SK-N-SH (cell line): Measurements from ENCODE around the gene NSG2. TPM values are rescaled to one million over a fixed set of nuclear protein-coding genes. Genes with fewer than 3 reads are reported as not detected.

Experiments
- CTCF ChIA-PET: fragments of 300-600, 350-600 bp; formaldehyde crosslinking; extraction: SDS; loops from one replicate; lab custom pipeline; 2021; lab: Yijun Ruan, JAX
- POLR2A ChIA-PET: fragments of 350-600 bp; sonication (Branson Sonifier 250); formaldehyde crosslinking; extraction: SDS; loops from one replicate; lab custom pipeline; 2020; ENCODE audit warnings: antibody characterized with exemption, inconsistent platforms; lab: Yijun Ruan, JAX
- DNase-seq: peaks from one replicate; pipeline ENCODE4 v3.0.0; 2012
- H2AFZ ChIP-seq: fragments of 200-600 bp; sonication (generic); 2 replicates; pipeline ENCODE4 v1.8.1; 2016; ENCODE audit warnings: antibody characterized with exemption, mild to moderate bottlenecking, low read depth
- H3F3A ChIP-seq: fragments of 200-600 bp; sonication (generic); replicated peaks from 2 replicates; pipeline ENCODE3; 2016; ENCODE audit warnings: antibody characterized with exemption, mild to moderate bottlenecking; ENCODE audit not compliant: insufficient read depth
- H3K27ac ChIP-seq, 2 experiments: fragments of 200-500 bp in 1 of 2; fragments of 200-600 bp in 1 of 2; sonication (Bioruptor generic) in 1 of 2; sonication (generic), shearing (Covaris generic) in 1 of 2; 2 replicates each; pipeline versions ENCODE4 v1.5.1 to v1.6.1; 2014 to 2016; ENCODE audit warnings: low read depth in 2 of 2, inconsistent platforms in 1 of 2, low read length in 1 of 2, mild to moderate bottlenecking in 1 of 2, mixed read lengths in 1 of 2
- H3K27me3 ChIP-seq: fragments of 200-600 bp; sonication (generic), shearing (Covaris generic); 2 replicates; pipeline ENCODE4 v1.6.1; 2016; ENCODE audit warnings: mixed run types; ENCODE audit not compliant: insufficient read depth
- H3K36me3 ChIP-seq, 2 experiments: fragments of 200-500 bp in 1 of 2; fragments of 200-600 bp in 1 of 2; sonication (Bioruptor generic) in 1 of 2; sonication (generic) in 1 of 2; replicated peaks in 1 of 2; 2 replicates each; pipeline versions ENCODE3 to v1.5.1; 2014 to 2016; ENCODE audit warnings: low read length in 1 of 2, mild to moderate bottlenecking in 1 of 2; ENCODE audit not compliant: insufficient read depth in 2 of 2, control insufficient read depth in 1 of 2
- H3K4me1 ChIP-seq, 2 experiments: fragments of 200-500 bp in 1 of 2; fragments of 200-600 bp in 1 of 2; sonication (Bioruptor generic) in 1 of 2; sonication (generic), shearing (Covaris generic) in 1 of 2; 2 replicates each; pipeline versions ENCODE4 v1.5.1 to v1.6.1; 2014 to 2016; ENCODE audit warnings: low read depth in 1 of 2, low read length in 1 of 2, mixed run types in 1 of 2; ENCODE audit not compliant: insufficient read depth in 2 of 2, control insufficient read depth in 1 of 2
- H3K4me2 ChIP-seq: fragments of 200-600 bp; sonication (generic), shearing (Covaris generic); 2 replicates; pipeline ENCODE4 v1.6.1; 2017; ENCODE audit warnings: mixed run types
- H3K4me3 ChIP-seq, 2 experiments: fragments of 200-500 bp in 1 of 2; fragments of 200-600 bp in 1 of 2; sonication (Bioruptor generic) in 1 of 2; sonication (generic), shearing (Covaris generic) in 1 of 2; 2 replicates each; pipeline versions ENCODE4 v1.5.1 to v1.8.1; 2014 to 2016; ENCODE audit warnings: low read depth in 2 of 2, inconsistent platforms in 1 of 2, low read length in 1 of 2, mild to moderate bottlenecking in 1 of 2, mixed read lengths in 1 of 2, moderate library complexity in 1 of 2
- H3K79me2 ChIP-seq: fragments of 200-600 bp; sonication (generic); 2 replicates; pipeline ENCODE4 v1.8.1; 2017; ENCODE audit warnings: mild to moderate bottlenecking; ENCODE audit not compliant: insufficient read depth
- H3K9ac ChIP-seq: fragments of 200-600 bp; sonication (generic); 2 replicates; pipeline ENCODE4 v1.6.1; 2017; ENCODE audit warnings: mixed run types
- H3K9me2 ChIP-seq: fragments of 200-600 bp; sonication (generic); 2 replicates; pipeline ENCODE4 v1.6.1; 2017; ENCODE audit warnings: mixed run types
- H3K9me3 ChIP-seq: fragments of 200-600 bp; sonication (generic); 2 replicates; pipeline ENCODE4 v1.6.1; 2017; ENCODE audit warnings: mixed run types, mild to moderate bottlenecking, moderate library complexity
- H4K20me1 ChIP-seq: fragments of 200-600 bp; sonication (generic); 2 replicates; pipeline ENCODE4 v1.6.1; 2017; ENCODE audit warnings: mild to moderate bottlenecking, mixed run types; ENCODE audit not compliant: insufficient read depth
- ELF1 ChIP-seq: IDR thresholded peaks from 2 replicates; pipeline ENCODE4 v1.4.0; 2012
- FOXM1 ChIP-seq: IDR thresholded peaks from 2 replicates; pipeline ENCODE4 v1.4.0; 2012; ENCODE audit warnings: low read depth, mild to moderate bottlenecking
- IRF3 ChIP-seq: fragments of 150-350 bp; IDR thresholded peaks from 2 replicates; pipeline ENCODE4 v1.6.1; 2016; ENCODE audit warnings: mild to moderate bottlenecking, low read depth, low read length
- MXI1 ChIP-seq: IDR thresholded peaks from 2 replicates; pipeline ENCODE4 v1.6.1; 2012; ENCODE audit warnings: mild to moderate bottlenecking, low read depth, low read length, improper control_type of control experiment
- POLR2AphosphoS5 ChIP-seq: IDR thresholded peaks from 2 replicates; pipeline ENCODE4 v1.6.1; 2012; ENCODE audit warnings: low read depth, low read length
- RAD21 ChIP-seq: IDR thresholded peaks from 2 replicates; pipeline ENCODE4 v1.6.1; 2012; ENCODE audit warnings: mild to moderate bottlenecking, low read length
- RCOR1 ChIP-seq: fragments of 150-350 bp; IDR thresholded peaks from 2 replicates; pipeline ENCODE4 v1.6.1; 2017; ENCODE audit warnings: antibody characterized with exemption, low read length
- SIN3A ChIP-seq: IDR thresholded peaks from 2 replicates; pipeline ENCODE4 v1.6.1; 2012; ENCODE audit warnings: low read depth, mild to moderate bottlenecking, low read length, moderate library complexity, borderline replicate concordance
- TCF12 ChIP-seq: IDR thresholded peaks from 2 replicates; pipeline ENCODE4 v1.4.0; 2012
- TEAD4 ChIP-seq: IDR thresholded peaks from 2 replicates; pipeline ENCODE4 v1.4.0; 2012; ENCODE audit warnings: mild to moderate bottlenecking, borderline replicate concordance; ENCODE audit not compliant: insufficient read depth
- WGBS: methylation state at CpG from one replicate; pipeline ENCODE4 v1.1.6; 2017; ENCODE audit warnings: low lambda C conversion rate; 5-methylcytosine and 5-hydroxymethylcytosine counted together
- polyA plus RNA-seq, 3 experiments: library from polyadenylated mRNA; depleted of rRNA; stranded (reverse); fragments of >200 nt; gene quantifications; 2 replicates each; pipeline ENCODE4 v1.2.3, GENCODE V29; 2012
- TF ChIP-seq, protein P1 (sequence below): fragments of 150-350 bp; IDR thresholded peaks from 2 replicates; pipeline ENCODE4 v1.6.1; 2017; ENCODE audit warnings: antibody characterized with exemption, low read length, low read depth, borderline replicate concordance

The NSG2 gene
- polyA plus RNA-seq, 1 of the 3 experiments (the other 2 are of a cell fraction): 4.3 TPM

- Histone ChIP-seq H3K4me1 (no peaks in the 10 kb centered on the region; a peak in 1 of 4 replicates), H3K36me3 (no peaks in the 10 kb centered on the region), H3K79me2 (no peaks in the 10 kb centered on the region), H2AFZ (no peak overlapping the region), H3K9me3 (no peaks in the 10 kb centered on the region; the same call in none of the 2 replicates), H3K9ac (no peak overlapping the region), H3F3A (no peaks in the 10 kb centered on the region), H3K27me3 (no peaks in the 10 kb centered on the region), H3K4me2 (no peak overlapping the region), H3K27ac (no peak overlapping the region), H4K20me1 (no peaks in the 10 kb centered on the region), H3K4me3 (no peak overlapping the region), H3K9me2 (no peaks in the 10 kb centered on the region)
- WGBS: 18% methylated on average over 3 of the region's 3 CpGs
- POLR2A ChIA-PET: no interaction called here
- TF ChIP-seq RAD21 (no peak), RCOR1 (no peak)
- DNase-seq: no peak
- CTCF ChIA-PET: interaction anchor here (1.2 kb wide), 1 partner anchor 160 kb away, joined by 5 read pairs; no protein-coding TSS in a partner anchor
Observed at GRCh38 chr5:174151599-174152181, 106.2 kb downstream of the NSG2 start.

GRCh38 chr5:174154559-174154958 lies 109.1 kb downstream of the NSG2 start:
- POLR2A ChIA-PET: no interaction called here
- TF ChIP-seq FOXM1 (no peak), POLR2AphosphoS5 (no peak), IRF3 (no peak), RAD21 (no peak), TEAD4 (no peak), TCF12 (no peak), SIN3A (no peak), ELF1 (no peak), MXI1 (no peak)
- TF ChIP-seq, protein P1, sequence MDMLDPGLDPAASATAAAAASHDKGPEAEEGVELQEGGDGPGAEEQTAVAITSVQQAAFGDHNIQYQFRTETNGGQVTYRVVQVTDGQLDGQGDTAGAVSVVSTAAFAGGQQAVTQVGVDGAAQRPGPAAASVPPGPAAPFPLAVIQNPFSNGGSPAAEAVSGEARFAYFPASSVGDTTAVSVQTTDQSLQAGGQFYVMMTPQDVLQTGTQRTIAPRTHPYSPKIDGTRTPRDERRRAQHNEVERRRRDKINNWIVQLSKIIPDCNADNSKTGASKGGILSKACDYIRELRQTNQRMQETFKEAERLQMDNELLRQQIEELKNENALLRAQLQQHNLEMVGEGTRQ: no peak
- CTCF ChIA-PET: interaction anchor here (1.1 kb wide), 1 partner anchor 163 kb away, joined by 5 read pairs; no protein-coding TSS in a partner anchor

More at GRCh38 chr5:174154559-174154958, 109.1 kb downstream of the NSG2 start:
- H3K36me3 ChIP-seq: no peaks in the 10 kb centered on the region
- no peaks in the 10 kb centered on the region for H3F3A ChIP-seq
- H3K79me2 ChIP-seq: no peaks in the 10 kb centered on the region
- no peaks in the 10 kb centered on the region for H4K20me1 ChIP-seq
- no peak overlapping the region for H3K4me2 ChIP-seq
- H2AFZ ChIP-seq: no peak overlapping the region
- no peak overlapping the region for H3K4me3 ChIP-seq
- no peaks in the 10 kb centered on the region; a peak in 1 of 4 replicates for H3K4me1 ChIP-seq
- DNase-seq: no peak
- no peak overlapping the region for H3K9ac ChIP-seq
- H3K9me3 ChIP-seq: no peaks in the 10 kb centered on the region; the same call in none of the 2 replicates
- H3K9me2 ChIP-seq: no peaks in the 10 kb centered on the region
- no peak overlapping the region for H3K27ac ChIP-seq
- 12% methylated on average over 1 of the region's 1 CpG for WGBS
- H3K27me3 ChIP-seq: no peaks in the 10 kb centered on the region
